Kidney epithelial cell (primary cell): ENCODE data around the gene KIF6. TPM values are rescaled to one million over a fixed set of nuclear protein-coding genes. Genes with fewer than 3 reads are reported as not detected.
"Not testable (repeated sequence)": the region's sequence is repeated elsewhere in the genome, so short reads cannot be mapped to it uniquely, and the experiment has no call there.

Experiments
- DNase-seq: peaks from one replicate; pipeline ENCODE4 v3.0.0-alpha.2; 2010; ENCODE audit warnings: low read depth
- H3K27me3 ChIP-seq: 2 replicates; pipeline ENCODE4 v1.6.0; 2011; ENCODE audit warnings: low read length; ENCODE audit not compliant: control insufficient read depth, insufficient read depth
- H3K36me3 ChIP-seq: 2 replicates; pipeline ENCODE4 v1.5.1; 2011; ENCODE audit warnings: low read length; ENCODE audit not compliant: control insufficient read depth, insufficient read depth
- H3K4me3 ChIP-seq: 2 replicates; pipeline ENCODE4 v1.5.1; 2011; ENCODE audit warnings: low read depth, mild to moderate bottlenecking, control low read depth, low read length
- CTCF ChIP-seq: IDR thresholded peaks from 2 replicates; pipeline ENCODE4 v1.5.1; 2011; ENCODE audit warnings: mild to moderate bottlenecking, moderate library complexity, low read length, control low read depth, inconsistent platforms; ENCODE audit not compliant: insufficient read depth, poor library complexity, severe bottlenecking
- total RNA-seq: library from RNA; depleted of rRNA; stranded (reverse); fragments of >200 nt; gene quantifications from 2 replicates; pipeline ENCODE4 v1.2.3, GENCODE V29; 2015

KIF6 gene
- total RNA-seq, 1 donor from 2014 or later = 0.33 TPM

GRCh38 chr6:39484276-39484675 is 240.9 kb downstream of the KIF6 start:
- no peak for TF ChIP-seq CTCF

GRCh38 chr6:39479819-39480218 is 245.4 kb downstream of the KIF6 start:
- not testable (repeated sequence) for H3K27me3 ChIP-seq, H3K36me3 ChIP-seq, H3K4me3 ChIP-seq, DNase-seq

More at GRCh38 chr6:39484276-39484675, 240.9 kb downstream of the KIF6 start:
- no peak overlapping the region for H3K4me3 ChIP-seq
- H3K36me3 ChIP-seq = no peaks in the 10 kb centered on the region
- no peaks in the 10 kb centered on the region for H3K27me3 ChIP-seq
- DNase-seq = no peak

- H3K27me3 ChIP-seq = no peaks in the 10 kb centered on the region
- no peaks in the 10 kb centered on the region for H3K36me3 ChIP-seq
- TF ChIP-seq CTCF = no peak
- H3K4me3 ChIP-seq = no peak overlapping the region
- no peak for DNase-seq
These were observed 248.5 kb downstream of the KIF6 start for GRCh38 chr6:39476670-39477069.

- Histone ChIP-seq H3K4me3 (no peak overlapping the region), H3K36me3 (no peaks in the 10 kb centered on the region), H3K27me3 (no peaks in the 10 kb centered on the region)
- no peak for TF ChIP-seq CTCF
- no peak for DNase-seq
These were observed 249.1 kb downstream of the KIF6 start for GRCh38 chr6:39476151-39476550.

- Histone ChIP-seq H3K36me3 (no peaks in the 10 kb centered on the region), H3K4me3 (no peak overlapping the region), H3K27me3 (no peaks in the 10 kb centered on the region)
- no peak for TF ChIP-seq CTCF
- no peak for DNase-seq
These were observed 253.1 kb downstream of the KIF6 start for GRCh38 chr6:39471954-39472659.

GRCh38 chr6:39470506-39470905 is 254.7 kb downstream of the KIF6 start:
- Histone ChIP-seq H3K36me3 (no peaks in the 10 kb centered on the region), H3K4me3 (no peak overlapping the region), H3K27me3 (no peaks in the 10 kb centered on the region)
- no peak for DNase-seq
- TF ChIP-seq CTCF = no peak
